Hepatocyte (in vitro differentiated cells): ENCODE data around the gene HEXD. TPM values are rescaled to one million over a fixed set of nuclear protein-coding genes. Genes with fewer than 3 reads are reported as not detected.

Experiments used
- DNase-seq: peaks from one replicate; pipeline ENCODE4 v3.0.0-alpha.2; 2016; ENCODE audit warnings: low spot score
- H2AFZ ChIP-seq: fragments of 200-600 bp; sonication (generic); 2 replicates; pipeline ENCODE4 v1.6.0; 2016; ENCODE audit warnings: antibody characterized with exemption, mild to moderate bottlenecking
- H3K27ac ChIP-seq: fragments of 200-600 bp; sonication (generic); 2 replicates; pipeline ENCODE4 v1.5.1; 2016; ENCODE audit warnings: mild to moderate bottlenecking
- H3K27me3 ChIP-seq: fragments of 200-600 bp; sonication (generic); 2 replicates; pipeline ENCODE4 v1.6.1; 2016
- H3K36me3 ChIP-seq: fragments of 200-600 bp; sonication (generic); replicated peaks from 2 replicates; pipeline ENCODE4 v1.5.1; 2016; ENCODE audit warnings: low read depth; ENCODE audit not compliant: insufficient read depth
- H3K4me1 ChIP-seq: fragments of 200-600 bp; sonication (generic); 2 replicates; pipeline ENCODE4 v1.5.1; 2016; ENCODE audit warnings: mild to moderate bottlenecking, moderate library complexity; ENCODE audit not compliant: insufficient read depth
- H3K4me2 ChIP-seq: fragments of 200-600 bp; sonication (generic); 2 replicates; pipeline ENCODE4 v1.6.0; 2016
- H3K4me3 ChIP-seq: fragments of 200-600 bp; sonication (generic); 2 replicates; pipeline ENCODE4 v1.5.1; 2016; ENCODE audit warnings: mild to moderate bottlenecking
- H3K79me2 ChIP-seq: fragments of 200-600 bp; sonication (generic); 2 replicates; pipeline ENCODE4 v1.6.0; 2017; ENCODE audit warnings: mild to moderate bottlenecking
- H3K9me2 ChIP-seq: fragments of 200-600 bp; sonication (generic); replicated peaks from 2 replicates; pipeline ENCODE4 v1.6.0; 2017; ENCODE audit warnings: mild to moderate bottlenecking; ENCODE audit not compliant: insufficient read depth
- H3K9me3 ChIP-seq: fragments of 200-600 bp; sonication (generic); 2 replicates; pipeline ENCODE4 v1.5.1; 2016; ENCODE audit warnings: low read depth, mild to moderate bottlenecking
- H4K20me1 ChIP-seq: fragments of 200-600 bp; sonication (generic); 2 replicates; pipeline ENCODE4 v1.6.0; 2016; ENCODE audit warnings: mild to moderate bottlenecking; ENCODE audit not compliant: insufficient read depth, poor library complexity, severe bottlenecking
- EZH2 ChIP-seq: fragments of 200-600 bp; sonication (generic); IDR thresholded peaks from 2 replicates; pipeline ENCODE4 v1.6.1; 2016; ENCODE audit warnings: antibody characterized with exemption, mild to moderate bottlenecking, borderline replicate concordance
- EZH2phosphoT487 ChIP-seq: fragments of 200-600 bp; sonication (generic); IDR thresholded peaks from one replicate; pipeline ENCODE4 v1.6.1; 2018; ENCODE audit warnings: antibody characterized with exemption, mild to moderate bottlenecking, low read depth, moderate library complexity; ENCODE audit not compliant: unreplicated experiment, severe bottlenecking
- WGBS: methylation state at CpG from one replicate; pipeline ENCODE4 v1.1.6; 2016; ENCODE audit warnings: low lambda C conversion rate; ENCODE audit errors: missing lambda C conversion rate; 5-methylcytosine and 5-hydroxymethylcytosine counted together
- polyA plus RNA-seq: library from polyadenylated mRNA; unstranded; fragments of >200 nt; fragmentation: Nextera tagmentation; extraction: Ambion mirVana; gene quantifications from 2 replicates; pipeline ENCODE4 v1.2.1, GENCODE V29; 2016
- total RNA-seq: library from RNA; depleted of rRNA; stranded (reverse); fragments of >200 nt; gene quantifications from 2 replicates; pipeline ENCODE4 v1.2.3, GENCODE V29; 2014
- TF ChIP-seq, protein P1 (sequence below): fragments of 200-600 bp; sonication (generic); IDR thresholded peaks from 2 replicates; pipeline ENCODE4 v1.5.1; 2016; ENCODE audit warnings: antibody characterized with exemption, mild to moderate bottlenecking; ENCODE audit not compliant: poor library complexity

HEXD gene
- total and polyA plus RNA-seq, 2 experiments from 2014 or later: 32.6 to 46.0 TPM

DNA sequence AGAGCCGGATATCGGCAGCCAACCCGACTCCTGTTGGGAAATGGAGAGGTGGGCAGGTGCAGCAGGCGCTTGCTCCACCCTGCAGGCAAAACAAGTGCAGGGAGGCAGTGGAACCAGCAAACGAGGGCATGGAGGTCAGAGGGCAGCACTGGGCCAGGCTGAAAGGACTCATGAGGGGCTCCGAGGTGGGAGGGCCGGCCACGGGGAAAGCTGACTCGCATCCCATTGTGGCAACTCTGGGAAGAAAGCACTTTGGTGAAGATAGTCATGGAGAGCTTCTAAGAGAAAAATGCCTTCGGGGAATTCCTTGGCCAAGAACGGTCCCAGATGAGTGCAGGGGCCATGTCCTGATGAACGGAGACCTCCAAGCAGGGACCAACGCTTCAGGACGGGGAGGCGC is 28.0 kb downstream of the HEXD start:
- no peaks in the 10 kb centered on the region for H3K27me3 ChIP-seq
- no peak overlapping the region for H3K4me2 ChIP-seq
- H3K9me3 ChIP-seq: no peaks in the 10 kb centered on the region
- DNase-seq: no peak
- no peak for TF ChIP-seq EZH2
- no peak for TF ChIP-seq EZH2phosphoT487
- TF ChIP-seq, protein P1, sequence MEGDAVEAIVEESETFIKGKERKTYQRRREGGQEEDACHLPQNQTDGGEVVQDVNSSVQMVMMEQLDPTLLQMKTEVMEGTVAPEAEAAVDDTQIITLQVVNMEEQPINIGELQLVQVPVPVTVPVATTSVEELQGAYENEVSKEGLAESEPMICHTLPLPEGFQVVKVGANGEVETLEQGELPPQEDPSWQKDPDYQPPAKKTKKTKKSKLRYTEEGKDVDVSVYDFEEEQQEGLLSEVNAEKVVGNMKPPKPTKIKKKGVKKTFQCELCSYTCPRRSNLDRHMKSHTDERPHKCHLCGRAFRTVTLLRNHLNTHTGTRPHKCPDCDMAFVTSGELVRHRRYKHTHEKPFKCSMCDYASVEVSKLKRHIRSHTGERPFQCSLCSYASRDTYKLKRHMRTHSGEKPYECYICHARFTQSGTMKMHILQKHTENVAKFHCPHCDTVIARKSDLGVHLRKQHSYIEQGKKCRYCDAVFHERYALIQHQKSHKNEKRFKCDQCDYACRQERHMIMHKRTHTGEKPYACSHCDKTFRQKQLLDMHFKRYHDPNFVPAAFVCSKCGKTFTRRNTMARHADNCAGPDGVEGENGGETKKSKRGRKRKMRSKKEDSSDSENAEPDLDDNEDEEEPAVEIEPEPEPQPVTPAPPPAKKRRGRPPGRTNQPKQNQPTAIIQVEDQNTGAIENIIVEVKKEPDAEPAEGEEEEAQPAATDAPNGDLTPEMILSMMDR: no peak
- 90% methylated on average over 15 of the region's 15 CpGs for WGBS
- no peaks in the 10 kb centered on the region for H3K36me3 ChIP-seq
- H4K20me1 ChIP-seq: no peaks in the 10 kb centered on the region
- H3K9me2 ChIP-seq: no peaks in the 10 kb centered on the region
- H2AFZ ChIP-seq: no peak overlapping the region
- H3K4me1 ChIP-seq: peaks cover 10% of the 10 kb centered on the region
- H3K4me3 ChIP-seq: no peak overlapping the region
- no peak overlapping the region for H3K27ac ChIP-seq
- H3K79me2 ChIP-seq: peaks cover 16% of the 10 kb centered on the region

DNA sequence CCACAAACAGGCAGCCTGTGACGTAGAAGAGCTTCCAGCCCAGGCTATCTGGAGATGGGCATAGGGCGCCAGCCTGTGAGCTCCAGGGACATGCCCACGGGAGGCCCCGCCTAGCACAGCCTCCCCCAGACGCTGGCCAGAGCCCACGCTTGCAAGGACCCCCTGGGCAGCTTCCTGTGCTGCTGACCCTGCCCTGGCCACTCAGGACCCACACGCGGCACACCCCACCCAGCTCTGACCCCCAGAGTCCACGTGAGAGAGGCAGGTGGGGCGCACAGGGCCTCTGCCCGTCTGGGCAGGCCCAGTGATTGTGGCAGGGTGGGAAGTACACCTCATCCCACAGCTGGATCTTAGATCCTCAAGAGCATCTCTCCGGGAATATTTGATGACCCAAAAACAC is 28.5 kb downstream of the HEXD start:
- no peaks in the 10 kb centered on the region for H3K36me3 ChIP-seq
- H3K4me1 ChIP-seq: peaks cover 10% of the 10 kb centered on the region
- no peak overlapping the region for H3K4me2 ChIP-seq
- H3K4me3 ChIP-seq: no peak overlapping the region
- H2AFZ ChIP-seq: no peak overlapping the region
- WGBS: 96% methylated on average over 12 of the region's 12 CpGs
- H3K27ac ChIP-seq: no peak overlapping the region
- TF ChIP-seq EZH2: no peak
- H3K79me2 ChIP-seq: peaks cover 16% of the 10 kb centered on the region
- no peaks in the 10 kb centered on the region for H3K27me3 ChIP-seq
- H3K9me3 ChIP-seq: no peaks in the 10 kb centered on the region
- no peaks in the 10 kb centered on the region for H3K9me2 ChIP-seq
- no peak for DNase-seq
- H4K20me1 ChIP-seq: no peaks in the 10 kb centered on the region

- 96% methylated on average over 11 of the region's 11 CpGs for WGBS
- no peak for TF ChIP-seq EZH2phosphoT487
- TF ChIP-seq EZH2: no peak
- H3K4me2 ChIP-seq: no peak overlapping the region
Observed at GRCh38 chr17:82447876-82448275, 29.7 kb downstream of the HEXD start.

GRCh38 chr17:82449131-82449882 is 31.2 kb downstream of the HEXD start:
- WGBS: 91% methylated on average over 30 of the region's 30 CpGs
- no peak overlapping the region for H3K27ac ChIP-seq
- peaks cover 10% of the 10 kb centered on the region for H3K4me1 ChIP-seq

More at GRCh38 chr17:82447876-82448275, 29.7 kb downstream of the HEXD start:
- Histone ChIP-seq H3K9me2 (no peaks in the 10 kb centered on the region), H3K27ac (no peak overlapping the region), H3K4me3 (no peak overlapping the region), H3K4me1 (peaks cover 10% of the 10 kb centered on the region), H2AFZ (no peak overlapping the region), H3K36me3 (no peaks in the 10 kb centered on the region), H3K9me3 (no peaks in the 10 kb centered on the region), H4K20me1 (no peaks in the 10 kb centered on the region), H3K27me3 (no peaks in the 10 kb centered on the region), H3K79me2 (peaks cover 16% of the 10 kb centered on the region)
- no peak for DNase-seq

More at GRCh38 chr17:82449131-82449882, 31.2 kb downstream of the HEXD start:
- DNase-seq: no peak
- peaks cover 16% of the 10 kb centered on the region for H3K79me2 ChIP-seq
- no peaks in the 10 kb centered on the region for H3K9me2 ChIP-seq
- no peak overlapping the region for H2AFZ ChIP-seq
- H4K20me1 ChIP-seq: no peaks in the 10 kb centered on the region
- H3K9me3 ChIP-seq: no peaks in the 10 kb centered on the region
- peak overlapping the region; percentile 70 for H3K4me3 ChIP-seq
- no peak for TF ChIP-seq EZH2phosphoT487
- TF ChIP-seq, protein P1: no peak
- no peak for TF ChIP-seq EZH2
- H3K4me2 ChIP-seq: peak overlapping the region; percentile 88
- H3K27me3 ChIP-seq: no peaks in the 10 kb centered on the region
- no peaks in the 10 kb centered on the region for H3K36me3 ChIP-seq
